PC-3 (cell line): ENCODE measurements around the gene PIGN. TPM values are rescaled to one million over a fixed set of nuclear protein-coding genes. Genes with fewer than 3 reads are reported as not detected.

Experiments
- ATAC-seq: fragments of 200-7000 bp; cut with Tn5 transposase; 2 replicates; pipeline ENCODE4 v1.9.1; 2020; ENCODE audit warnings: mild to moderate bottlenecking, moderate library complexity
- BruUV-seq: library from RNA; stranded (reverse); fragments of 400-500 nt; replicated peaks from 2 replicates; lab custom pipeline; 2021; lab: Mats Ljungman, UMichigan
- CTCF ChIA-PET: fragments of 300-600 bp; sonication (Branson Sonifier 250); formaldehyde crosslinking; loops from one replicate; lab custom pipeline; 2022; ENCODE audit warnings: antibody characterized with exemption; lab: Charles Lee
- POLR2A ChIA-PET: fragments of 300-600 bp; sonication (Branson Sonifier 250); formaldehyde crosslinking; loops from one replicate; lab custom pipeline; 2022; ENCODE audit warnings: antibody characterized with exemption; ENCODE audit not compliant: unreplicated experiment; lab: Charles Lee
- DNase-seq: peaks from one replicate; pipeline ENCODE4 v3.0.0-alpha.2; 2015
- H2AFZ ChIP-seq: fragments of 300-600 bp; sonication (generic); 2 replicates; pipeline ENCODE4 v1.6.0; 2016; ENCODE audit warnings: antibody characterized with exemption, low read length
- H3F3A ChIP-seq: fragments of 300-600 bp; sonication (generic); one replicate; pipeline ENCODE4 v1.6.0; 2017; ENCODE audit warnings: antibody characterized with exemption, low read length, control low read depth, mild to moderate bottlenecking; ENCODE audit not compliant: unreplicated experiment
- H3K27ac ChIP-seq: fragments of 300-600 bp; sonication (generic); 2 replicates; pipeline ENCODE4 v1.5.1; 2016; ENCODE audit warnings: mild to moderate bottlenecking, low read length
- H3K27me3 ChIP-seq: fragments of 300-600 bp; sonication (generic); 2 replicates; pipeline ENCODE4 v1.6.1; 2016; ENCODE audit warnings: low read length, mixed read lengths
- H3K36me3 ChIP-seq: fragments of 300-600 bp; sonication (generic); 2 replicates; pipeline ENCODE4 v1.6.1; 2016; ENCODE audit warnings: low read depth, mixed run types, low read length, mixed read lengths
- H3K4me1 ChIP-seq: fragments of 300-600 bp; sonication (generic); 2 replicates; pipeline ENCODE4 v1.5.1; 2016; ENCODE audit warnings: low read length; ENCODE audit not compliant: insufficient read depth
- H3K4me2 ChIP-seq: fragments of 300-600 bp; sonication (generic); 2 replicates; pipeline ENCODE4 v1.6.0; 2016; ENCODE audit warnings: low read length
- H3K4me3 ChIP-seq: fragments of 300-600 bp; sonication (generic); 2 replicates; pipeline ENCODE4 v1.5.1; 2016; ENCODE audit warnings: mild to moderate bottlenecking, low read length, mixed read lengths
- H3K79me2 ChIP-seq: fragments of 300-600 bp; sonication (generic); 2 replicates; pipeline ENCODE4 v1.6.1; 2017; ENCODE audit warnings: low read length, mixed read lengths
- H3K9ac ChIP-seq: fragments of 300-600 bp; sonication (generic); 2 replicates; pipeline ENCODE4 v1.6.0; 2016; ENCODE audit warnings: mild to moderate bottlenecking, low read length
- H3K9me2 ChIP-seq: fragments of 300-600 bp; sonication (generic); replicated peaks from 2 replicates; pipeline ENCODE4 v1.6.1; 2016; ENCODE audit warnings: mixed run types, low read length, mixed read lengths
- H3K9me3 ChIP-seq: fragments of 300-600 bp; sonication (generic); 2 replicates; pipeline ENCODE4 v1.6.1; 2016; ENCODE audit warnings: low read length, mixed read lengths
- H4K20me1 ChIP-seq: fragments of 300-600 bp; sonication (generic); 2 replicates; pipeline ENCODE4 v1.6.1; 2016; ENCODE audit warnings: low read length, mixed read lengths
- CTCF ChIP-seq: fragments of 300-600 bp; sonication (generic); conservative IDR thresholded peaks from 2 replicates; pipeline ENCODE4 v1.5.1; 2017; ENCODE audit warnings: antibody characterized with exemption, low read depth, mild to moderate bottlenecking, low read length
- EZH2 ChIP-seq: fragments of 300-600 bp; sonication (generic); IDR thresholded peaks from one replicate; pipeline ENCODE4 v1.6.1; 2017; ENCODE audit warnings: antibody characterized with exemption, mild to moderate bottlenecking, low read length; ENCODE audit not compliant: unreplicated experiment
- EZH2phosphoT487 ChIP-seq: fragments of 300-600 bp; sonication (generic); IDR thresholded peaks from 2 replicates; pipeline ENCODE4 v1.6.1; 2018; ENCODE audit warnings: mild to moderate bottlenecking, antibody characterized with exemption, low read length, borderline replicate concordance
- intact Hi-C: fragments of 100-400 bp; cut with micrococcal nuclease; formaldehyde crosslinking; loops from 2 replicates; pipeline ENCODE4 v1.9.0; 2023
- total RNA-seq: library from RNA; depleted of rRNA; stranded (reverse); fragments of >200 nt; gene quantifications from 2 replicates; pipeline ENCODE4 v1.2.3, GENCODE V29; 2014

PIGN gene
- total RNA-seq, 1 experiment from 2014 or later: 22.7 TPM

- no peaks in the 10 kb centered on the region for H3K27me3 ChIP-seq
- BruUV-seq: no TSS peak
- CTCF ChIA-PET: no interaction called here
- H4K20me1 ChIP-seq: no peaks in the 10 kb centered on the region
- no peak overlapping the region for H3K4me3 ChIP-seq
- H3K9me3 ChIP-seq: no peaks in the 10 kb centered on the region
- ATAC-seq (no peak), DNase-seq (no peak)
- H3K27ac ChIP-seq: no peak overlapping the region
- no peaks in the 10 kb centered on the region for H3K79me2 ChIP-seq
- POLR2A ChIA-PET: no interaction called here
- no peak overlapping the region for H2AFZ ChIP-seq
- no peaks in the 10 kb centered on the region for H3K36me3 ChIP-seq
- H3K4me2 ChIP-seq: no peak overlapping the region
- no peaks in the 10 kb centered on the region for H3K9me2 ChIP-seq
- intact Hi-C loops: no loop called here
- TF ChIP-seq EZH2phosphoT487 (no peak), EZH2 (no peak), CTCF (no peak)
- H3K9ac ChIP-seq: no peak overlapping the region
- H3K4me1 ChIP-seq: no peaks in the 10 kb centered on the region
- no peaks in the 10 kb centered on the region for H3F3A ChIP-seq
These were observed 21.9 kb downstream of the PIGN start for GRCh38 chr18:62164855-62165487.

- Histone ChIP-seq H3K27me3 (no peaks in the 10 kb centered on the region), H3K4me1 (no peaks in the 10 kb centered on the region), H3K36me3 (no peaks in the 10 kb centered on the region), H2AFZ (no peak overlapping the region), H3K4me3 (no peak overlapping the region), H3K27ac (no peak overlapping the region), H3K9me2 (no peaks in the 10 kb centered on the region), H3K9me3 (no peaks in the 10 kb centered on the region), H3K9ac (no peak overlapping the region), H4K20me1 (no peaks in the 10 kb centered on the region), H3K79me2 (no peaks in the 10 kb centered on the region), H3K4me2 (no peak overlapping the region), H3F3A (no peaks in the 10 kb centered on the region)
- CTCF ChIA-PET: no interaction called here
- DNase-seq (no peak), ATAC-seq (no peak)
- POLR2A ChIA-PET: no interaction called here
- TF ChIP-seq CTCF (no peak), EZH2phosphoT487 (no peak), EZH2 (no peak)
- intact Hi-C loops: no loop called here
- BruUV-seq: no TSS peak
These were observed 22.5 kb downstream of the PIGN start for GRCh38 chr18:62164310-62164709.

GRCh38 chr18:62157843-62158242 is 29.0 kb downstream of the PIGN start:
- Histone ChIP-seq H3K27ac (no peak overlapping the region), H3K9ac (no peak overlapping the region), H3F3A (no peaks in the 10 kb centered on the region), H3K4me2 (no peak overlapping the region), H3K4me1 (no peaks in the 10 kb centered on the region), H2AFZ (no peak overlapping the region), H3K79me2 (no peaks in the 10 kb centered on the region), H3K9me3 (no peaks in the 10 kb centered on the region), H4K20me1 (no peaks in the 10 kb centered on the region), H3K27me3 (no peaks in the 10 kb centered on the region), H3K36me3 (no peaks in the 10 kb centered on the region), H3K4me3 (no peak overlapping the region), H3K9me2 (no peaks in the 10 kb centered on the region)
- ATAC-seq (no peak), DNase-seq (no peak)
- TF ChIP-seq CTCF (no peak), EZH2phosphoT487 (no peak), EZH2 (no peak)
- no TSS peak for BruUV-seq
- intact Hi-C loops: no loop called here
- POLR2A ChIA-PET: no interaction called here
- CTCF ChIA-PET: no interaction called here
